NOMO-1 treated with DMSO at 0.1 percent for 48 hours (cell line): ENCODE measurements around the gene PER3.

ENCODE experiments used
- DNase-seq: peaks from one replicate; lab custom pipeline; 2025; ENCODE audit not compliant: unreplicated experiment; lab: John Stamatoyannopoulos, UW

PER3 gene

DNA sequence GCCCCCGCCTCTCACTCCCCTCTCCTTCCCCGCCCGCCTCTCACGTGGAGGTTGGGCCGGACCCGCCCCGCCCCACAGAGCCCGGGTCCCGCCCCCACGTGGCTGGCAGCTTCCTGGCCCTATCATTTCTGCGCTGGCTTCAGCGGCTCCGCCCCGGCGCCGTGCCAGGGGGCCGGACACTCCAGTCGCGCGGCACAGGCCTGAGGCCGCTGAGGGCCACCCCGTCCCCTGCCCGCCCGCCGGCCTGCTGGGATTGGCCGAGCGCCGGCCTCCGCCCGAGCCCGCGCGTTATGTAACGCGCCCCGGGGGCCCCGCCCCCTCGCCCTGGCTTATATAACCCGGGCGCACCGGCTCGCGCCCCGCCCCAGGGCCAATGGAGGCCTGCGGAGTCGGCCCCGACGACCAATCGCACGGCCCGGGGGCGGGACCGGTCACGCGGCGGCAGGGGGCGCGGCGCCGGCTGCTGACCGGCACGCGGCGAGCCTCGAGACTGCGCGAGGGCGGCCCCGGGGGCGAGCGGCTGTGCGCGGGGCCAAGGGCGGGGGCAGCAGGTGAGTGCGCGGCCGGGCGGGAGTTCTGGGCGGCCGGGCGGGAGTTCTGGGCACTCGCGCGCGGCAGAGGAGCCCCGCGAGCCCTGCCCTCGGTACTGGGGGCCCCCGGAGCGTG, at the start of gene PER3:
TSS of gene PER3 (plus strand) at position 466 of the 666 bp plus-strand sequence. CDS start 587 bp downstream, outside the sequence.
- peak; percentile 83 for DNase-seq

DNA sequence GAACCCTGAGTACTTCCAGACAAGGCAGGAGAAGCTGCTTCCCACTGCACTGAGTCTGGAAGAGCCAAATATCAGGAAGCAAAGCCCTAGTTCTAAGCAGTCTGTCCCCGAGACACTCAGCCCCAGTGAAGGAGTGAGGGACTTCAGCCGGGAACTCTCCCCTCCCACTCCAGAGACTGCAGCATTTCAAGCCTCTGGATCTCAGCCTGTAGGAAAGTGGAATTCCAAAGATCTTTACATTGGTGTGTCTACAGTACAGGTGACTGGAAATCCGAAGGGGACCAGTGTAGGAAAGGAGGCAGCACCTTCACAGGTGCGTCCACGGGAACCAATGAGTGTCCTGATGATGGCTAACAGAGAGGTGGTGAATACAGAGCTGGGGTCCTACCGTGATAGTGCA, 46.0 kb upstream of the PER3 start:
- DNase-seq, result no peak

DNA sequence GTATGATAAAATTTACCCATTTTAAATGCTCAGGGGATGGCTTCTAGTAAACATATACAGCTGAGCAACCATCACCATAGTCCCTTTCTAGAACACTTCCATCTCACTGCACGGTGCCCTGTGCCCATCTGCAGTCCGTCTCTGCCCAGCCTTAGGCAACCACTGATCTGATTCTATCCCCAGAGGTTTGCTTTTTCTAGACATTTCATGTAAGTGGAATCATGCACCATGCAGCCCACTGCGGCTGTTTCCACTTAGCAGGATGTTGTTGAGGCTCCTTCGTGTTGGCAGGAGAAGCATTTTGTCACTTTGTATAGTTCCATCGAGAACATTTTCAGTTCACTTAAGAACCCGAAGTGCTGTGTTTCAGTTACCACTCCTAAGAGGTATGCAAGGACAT, 40.7 kb upstream of the PER3 start:
- no peak for DNase-seq

DNA sequence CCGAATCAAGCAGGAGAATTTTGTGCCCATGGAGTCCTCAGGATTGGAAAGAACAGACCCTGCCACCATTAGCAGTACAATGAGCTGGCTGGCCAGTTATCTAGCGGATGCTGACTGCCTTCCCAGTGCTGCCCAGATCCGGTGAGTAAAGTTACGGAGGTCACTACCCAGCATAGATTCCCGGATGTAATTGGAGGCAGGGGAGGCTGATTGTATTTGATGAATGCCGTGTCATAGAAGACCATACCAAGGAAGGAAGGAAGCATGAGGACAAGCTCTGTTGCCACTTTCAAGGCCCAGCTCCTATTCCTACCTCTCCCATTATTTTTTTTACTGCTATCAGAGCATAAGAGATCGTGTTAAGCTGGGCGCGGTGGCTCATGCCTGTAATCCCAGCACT, 39.2 kb upstream of the PER3 start:
- no peak for DNase-seq

DNA sequence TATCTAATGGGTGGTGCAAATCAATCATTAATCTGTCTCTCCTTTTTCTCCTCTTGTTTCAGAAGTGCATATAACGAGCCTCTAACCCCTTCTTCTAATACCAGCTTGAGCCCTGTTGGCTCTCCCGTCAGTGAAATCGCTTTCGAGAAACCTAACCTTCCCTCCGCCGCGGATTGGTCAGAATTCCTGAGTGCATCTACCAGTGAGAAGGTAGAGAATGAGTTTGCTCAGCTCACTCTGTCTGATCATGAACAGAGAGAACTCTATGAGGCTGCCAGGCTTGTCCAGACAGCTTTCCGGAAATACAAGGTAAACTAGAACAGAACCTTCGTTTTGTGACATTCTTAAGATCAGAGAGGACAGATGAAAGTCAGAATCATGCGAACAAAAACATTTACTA, 38.3 kb upstream of the PER3 start:
- no peak for DNase-seq

DNA sequence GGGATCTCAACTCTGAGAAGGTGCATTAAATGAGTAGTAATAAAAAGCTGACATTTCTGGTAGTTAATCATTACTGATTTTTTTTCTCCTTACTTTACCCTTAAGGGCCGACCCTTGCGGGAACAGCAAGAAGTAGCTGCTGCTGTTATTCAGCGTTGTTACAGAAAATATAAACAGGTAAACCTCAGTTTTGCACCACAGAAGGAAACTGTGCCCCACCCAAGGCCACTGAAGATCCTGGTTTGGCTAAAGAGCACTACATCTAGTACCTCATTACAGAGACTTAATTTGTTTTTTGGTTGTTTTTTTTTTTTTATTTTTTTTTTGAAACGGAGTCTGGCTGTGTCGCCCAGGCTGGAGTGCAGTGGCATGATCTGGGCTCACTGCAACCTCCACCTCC, 36.5 kb upstream of the PER3 start:
- no peak for DNase-seq

DNA sequence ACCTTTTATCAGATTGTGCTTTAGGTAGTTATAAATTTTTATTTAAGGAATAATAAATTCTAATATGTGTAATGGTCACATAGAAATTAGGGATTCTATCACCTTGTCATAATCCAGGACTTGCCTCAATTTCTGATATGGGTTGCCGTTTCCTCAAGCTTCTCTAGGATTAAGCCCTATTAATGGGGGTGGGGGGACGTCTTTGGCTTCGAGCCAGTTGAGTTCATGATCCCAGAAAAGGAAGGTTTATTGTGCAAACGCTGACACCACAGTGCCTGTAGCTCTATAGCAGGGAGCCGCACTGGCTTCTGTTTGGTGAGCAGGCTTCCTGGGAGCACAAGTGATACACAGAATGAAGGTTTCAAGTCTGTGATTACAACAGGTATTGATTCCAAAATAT, 35.0 kb upstream of the PER3 start:
- DNase-seq, result no peak

DNA sequence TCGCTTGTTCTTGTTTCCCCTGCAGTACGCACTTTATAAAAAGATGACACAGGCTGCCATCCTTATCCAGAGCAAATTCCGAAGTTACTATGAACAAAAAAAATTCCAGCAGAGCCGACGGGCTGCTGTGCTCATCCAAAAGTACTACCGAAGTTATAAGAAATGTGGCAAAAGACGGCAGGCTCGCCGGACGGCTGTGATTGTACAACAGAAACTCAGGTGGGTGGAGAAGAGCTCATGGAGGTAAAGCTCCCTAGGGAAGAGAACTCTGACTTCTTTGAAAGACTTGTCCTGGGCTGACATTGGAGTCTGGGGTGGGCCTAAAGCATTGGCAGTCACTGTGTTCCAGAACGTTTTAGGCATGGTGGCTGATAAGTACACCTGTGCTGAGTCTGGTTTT, 32.9 kb upstream of the PER3 start:
- no peak for DNase-seq

DNA sequence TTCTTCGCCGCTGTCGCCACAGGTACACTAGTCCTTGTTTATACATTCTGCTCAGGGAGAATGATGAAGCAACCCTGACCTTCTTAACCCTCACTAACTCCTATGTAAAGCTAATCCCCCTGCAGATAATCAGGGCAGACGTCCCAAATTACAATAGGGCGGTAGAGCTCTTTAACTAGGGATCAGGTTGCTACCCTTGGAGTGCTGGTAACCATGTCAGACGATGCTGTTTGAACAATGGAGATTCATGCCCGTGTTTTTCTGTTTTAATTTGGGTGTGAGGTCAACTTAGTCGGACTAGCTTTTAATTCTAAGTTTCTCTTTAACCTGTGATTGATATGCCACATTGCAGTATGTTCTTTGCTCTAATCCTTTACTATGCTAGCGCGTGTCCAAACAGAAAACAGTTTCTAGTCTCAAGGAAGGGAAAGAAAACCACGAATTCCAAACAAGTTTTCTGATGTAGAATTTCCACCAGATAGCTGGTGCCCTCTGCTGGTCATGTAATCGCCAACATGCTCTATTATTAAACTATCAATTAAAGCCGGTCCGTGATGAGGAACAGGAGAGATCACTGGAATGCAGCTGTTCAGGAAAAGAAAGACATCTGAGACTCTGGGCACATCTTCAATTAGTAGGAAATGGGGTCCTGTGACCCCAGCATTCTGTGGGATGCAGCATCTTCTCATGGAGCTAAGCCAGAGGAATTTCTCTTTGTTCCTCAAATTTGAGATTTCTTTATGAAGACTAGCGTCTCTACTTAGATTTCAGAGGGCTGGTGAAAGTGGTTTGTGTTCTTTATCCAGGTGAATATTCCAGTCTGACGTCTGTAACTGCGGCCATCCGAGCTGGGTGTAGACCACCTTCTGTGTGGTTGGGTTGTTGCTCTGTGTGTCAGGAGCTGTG, 31.3 kb upstream of the PER3 start:
- DNase-seq, result peak; percentile 20

DNA sequence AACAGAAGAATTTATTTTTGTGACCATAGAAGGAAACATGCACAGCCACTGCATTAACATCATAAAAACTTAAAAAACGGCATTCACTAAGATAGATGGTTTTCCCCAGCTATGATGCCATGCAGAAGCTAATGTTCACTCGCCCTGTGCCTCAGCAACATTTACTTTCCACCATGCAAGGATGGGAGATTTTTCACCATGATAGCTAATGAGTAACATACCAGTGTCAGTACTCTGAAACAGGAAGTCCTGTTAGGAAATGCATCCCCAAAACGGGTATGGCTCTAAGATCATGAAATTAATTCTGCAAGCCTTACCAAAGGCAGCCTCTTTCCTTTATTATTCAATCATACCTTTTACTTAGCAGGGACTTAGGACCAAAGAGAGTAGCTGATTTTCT, 30.4 kb upstream of the PER3 start:
- DNase-seq, result peak; percentile 24

DNA sequence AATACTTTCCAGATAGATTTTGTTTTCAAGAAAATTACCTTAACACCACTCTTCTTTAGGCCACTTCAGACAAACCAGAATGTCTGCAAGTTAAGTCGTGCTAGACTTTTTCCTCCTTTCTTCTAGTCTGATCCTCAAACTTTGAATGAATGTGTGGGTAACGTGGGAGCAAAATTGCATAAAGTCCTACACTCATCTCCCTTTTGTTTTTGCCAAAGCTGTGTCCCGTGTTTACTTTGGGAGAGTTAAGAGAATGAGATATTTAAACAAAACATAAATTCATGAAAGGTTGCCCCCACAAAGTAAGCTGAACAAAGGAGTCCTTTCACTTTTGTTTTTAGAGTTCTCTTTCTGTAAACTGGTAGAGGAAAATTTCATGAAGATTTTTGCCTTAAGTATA, 29.9 kb upstream of the PER3 start:
- no peak for DNase-seq

DNA sequence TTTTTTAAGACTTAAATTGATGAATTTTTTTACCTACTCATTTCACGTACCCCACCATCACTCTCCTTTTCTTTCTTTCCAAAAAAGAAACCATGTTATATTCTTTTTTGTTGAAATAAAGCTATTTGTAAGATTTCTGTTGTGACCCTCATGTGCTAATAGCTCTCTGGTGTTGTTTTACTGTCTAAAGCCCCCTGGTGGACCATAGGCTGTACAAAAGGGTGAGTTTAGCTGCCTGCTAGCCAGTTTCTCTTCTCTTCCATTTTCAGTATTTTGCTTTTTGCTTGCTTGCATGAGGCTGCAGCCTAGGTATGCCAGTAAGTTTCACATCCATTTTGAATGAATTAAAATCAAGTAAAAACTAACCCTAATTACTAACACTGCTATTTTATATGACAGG, 28.6 kb upstream of the PER3 start:
- no peak for DNase-seq

DNA sequence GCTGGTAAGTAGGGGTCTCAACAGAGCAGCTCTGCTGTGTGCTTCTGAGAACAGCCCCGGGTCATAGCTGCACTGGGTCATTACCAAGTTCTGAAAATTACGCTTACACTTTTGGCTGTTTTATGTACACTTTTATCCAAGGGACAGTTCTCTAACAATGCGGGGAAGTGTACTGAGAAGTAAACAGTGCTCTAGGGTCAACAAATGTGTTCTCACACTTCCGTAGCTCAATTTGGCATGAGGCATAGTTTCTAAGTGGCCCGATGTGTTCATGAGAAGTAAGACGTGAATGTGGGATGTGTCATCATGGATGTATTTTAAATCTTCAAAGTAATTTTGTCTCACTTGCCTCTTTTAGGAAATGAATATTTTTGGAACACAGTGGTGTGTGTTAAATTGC, 23.8 kb upstream of the PER3 start:
- DNase-seq, result no peak

DNA sequence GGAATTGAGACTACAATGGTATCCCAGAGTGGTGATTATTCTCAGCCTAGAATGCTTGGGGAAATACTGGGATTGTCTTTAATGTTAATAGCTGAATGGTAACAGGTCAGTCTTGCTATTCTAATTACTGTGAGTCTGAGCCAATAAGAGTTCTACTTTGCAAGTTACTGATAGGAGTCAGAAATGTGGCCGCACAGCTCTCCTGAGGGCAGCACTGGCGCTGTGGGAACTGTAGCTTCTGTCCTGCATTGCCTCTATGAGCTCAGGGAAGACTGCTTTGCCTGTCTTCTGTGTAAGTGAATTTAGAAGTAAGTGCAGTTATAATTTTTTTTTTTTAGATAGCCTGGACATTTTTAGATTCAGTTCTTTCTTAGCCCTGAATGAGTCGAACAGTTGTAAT, 23.0 kb upstream of the PER3 start:
- DNase-seq, result no peak

DNA sequence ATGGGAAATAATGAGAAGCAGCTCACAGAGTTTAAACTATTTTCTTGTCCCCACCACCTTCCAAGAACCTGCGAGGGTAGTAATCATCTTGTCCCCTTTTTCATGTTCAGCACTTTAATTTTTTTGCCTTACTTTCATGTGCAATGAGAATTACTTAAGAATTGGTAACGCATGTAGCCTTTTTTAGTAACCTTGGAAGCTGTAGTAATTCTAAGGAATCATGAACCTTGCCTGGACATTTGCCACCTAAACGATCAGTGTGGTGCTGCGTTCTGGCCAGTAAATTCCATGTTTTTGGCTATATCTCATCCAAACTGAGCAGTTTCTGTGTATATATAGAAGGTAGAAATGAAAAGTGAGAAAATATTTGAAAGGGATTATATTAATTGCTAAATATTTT, 16.9 kb upstream of the PER3 start:
- DNase-seq, result no peak

DNA sequence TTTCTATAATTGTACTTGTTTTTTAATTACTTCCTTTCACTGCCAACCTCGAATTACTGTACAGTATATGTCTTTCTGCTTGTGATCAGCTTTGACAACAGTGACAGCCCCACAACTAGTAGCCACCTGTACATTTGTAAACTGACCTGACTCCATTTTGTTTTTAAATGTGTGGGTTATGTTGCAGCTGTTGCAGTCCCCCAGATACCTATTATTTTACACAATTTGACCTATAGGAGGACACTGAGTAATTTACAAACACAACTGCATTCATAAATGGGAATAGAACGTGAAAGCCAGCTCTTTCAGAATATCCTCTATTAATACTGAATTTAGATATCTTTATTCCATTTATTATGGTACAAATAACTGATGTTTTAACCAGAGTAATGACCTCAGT, 15.5 kb upstream of the PER3 start:
- no peak for DNase-seq

DNA sequence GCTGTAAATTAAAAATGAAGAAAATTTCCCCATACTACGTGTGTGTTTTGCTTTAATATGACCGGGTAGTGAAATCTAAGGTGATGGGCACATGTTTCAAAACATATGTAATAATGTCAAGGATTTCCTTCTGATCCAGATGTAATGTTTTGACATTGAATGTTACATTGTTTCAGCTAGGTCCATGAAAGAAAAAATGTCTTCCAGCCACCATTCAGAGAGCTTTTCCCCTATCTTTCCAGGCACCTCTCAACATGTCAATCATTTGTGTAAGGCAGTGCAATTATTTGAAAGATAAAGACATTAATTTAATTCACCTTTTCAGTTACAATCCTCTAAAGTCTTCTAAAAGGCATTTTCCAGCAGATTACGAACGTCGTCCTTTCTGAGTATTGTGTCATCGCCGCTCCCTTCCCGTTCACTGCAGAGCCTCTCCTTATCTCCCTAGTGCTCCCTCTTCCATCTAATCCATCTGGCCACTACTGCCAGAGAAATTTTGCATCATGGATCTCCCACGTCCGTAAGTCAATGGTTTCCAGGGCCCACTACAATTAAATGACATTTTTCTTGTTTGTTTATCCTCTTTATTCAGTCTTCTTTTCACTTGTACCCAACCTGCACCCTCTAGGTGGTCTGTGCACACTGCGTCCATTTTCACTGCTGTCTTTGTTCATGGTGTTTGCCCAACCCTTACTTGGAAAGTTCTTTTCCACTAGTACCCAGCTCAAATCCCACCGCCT, 14.2 kb upstream of the PER3 start:
- DNase-seq, result no peak

DNA sequence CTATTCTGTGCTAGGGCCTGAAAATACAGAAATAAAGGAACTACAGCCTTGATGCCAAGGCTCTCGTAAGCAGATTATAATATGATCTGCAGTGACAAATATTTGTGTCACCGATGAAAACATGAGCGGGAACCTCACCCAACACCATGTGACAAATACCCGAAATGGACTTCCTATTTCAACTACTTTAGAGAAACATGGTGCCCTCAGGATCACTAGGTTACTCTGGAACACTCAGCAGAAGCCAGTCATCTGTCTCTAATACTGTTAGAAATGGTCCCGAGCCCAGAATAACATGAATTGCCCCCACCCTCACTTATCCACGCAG, 13.5 kb upstream of the PER3 start:
- DNase-seq, result peak; percentile 43

DNA sequence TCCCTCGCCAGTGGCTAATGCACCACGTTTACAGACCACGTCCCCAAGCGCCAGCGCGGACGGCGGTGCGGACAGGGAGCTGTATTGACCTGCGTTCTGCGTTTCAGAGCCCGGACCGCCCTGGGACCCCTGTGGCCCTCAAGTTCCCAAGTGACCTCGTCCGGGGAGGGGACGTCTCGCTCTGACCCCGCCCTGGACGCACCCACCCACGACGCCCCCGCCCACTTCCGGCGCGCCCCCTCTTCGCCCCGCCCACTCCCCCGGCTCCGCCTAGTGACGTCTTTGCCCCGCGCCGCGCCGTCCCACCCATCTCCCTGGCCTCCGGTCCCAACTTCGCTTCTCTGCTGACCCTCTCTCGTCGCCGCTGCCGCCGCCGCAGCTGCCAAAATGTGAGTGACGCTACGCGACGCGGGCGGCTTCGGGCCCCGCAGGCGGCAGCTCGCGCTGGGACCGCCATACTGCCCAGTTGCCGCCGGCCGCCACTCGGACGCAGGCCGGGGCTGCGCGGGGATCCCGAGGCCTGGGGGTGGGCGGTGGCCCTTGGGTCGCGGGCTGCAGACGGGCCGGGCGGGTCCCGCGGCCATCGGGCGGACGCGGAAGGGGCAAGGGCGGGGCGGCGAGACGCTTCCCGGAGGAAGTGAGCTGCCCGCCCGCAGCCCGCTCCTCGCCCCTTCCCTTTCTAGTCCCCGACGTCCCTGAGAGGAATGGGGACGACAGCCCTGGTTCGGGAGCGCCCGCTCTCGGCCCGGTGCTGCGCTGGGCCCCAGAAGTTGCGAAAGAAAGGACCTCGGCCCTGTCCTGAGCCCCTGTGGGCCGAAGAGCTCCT, 12.9 kb upstream of the PER3 start, which contains the start of gene VAMP3:
TSS of gene VAMP3 (plus strand) at position 300 of the 826 bp plus-strand sequence. CDS start at position 388, 88 bp downstream.
- DNase-seq, result peak; percentile 70

DNA sequence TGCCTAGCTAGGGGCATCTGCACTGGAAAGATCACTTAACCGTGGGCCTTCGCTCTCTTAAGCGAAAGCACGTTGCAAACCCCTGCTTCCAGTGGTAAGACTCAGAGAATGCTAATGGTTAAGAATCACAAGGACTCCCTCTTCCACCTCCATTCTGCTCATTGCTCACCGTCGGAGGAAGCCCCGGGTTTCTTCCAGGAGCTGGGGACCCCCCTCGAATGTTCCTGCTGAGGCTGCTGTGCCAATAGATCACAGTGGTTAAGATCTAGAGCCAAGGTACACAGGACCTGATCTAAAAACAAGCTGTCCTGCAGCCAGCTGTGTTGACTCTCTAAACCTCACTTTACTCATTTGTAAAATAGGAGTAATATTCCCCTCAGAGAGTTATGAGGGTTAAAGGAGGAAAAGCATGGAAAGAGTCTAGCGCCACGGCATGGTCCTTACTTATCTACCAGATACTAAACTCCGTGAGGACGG, 12.2 kb upstream of the PER3 start:
- DNase-seq, result no peak

DNA sequence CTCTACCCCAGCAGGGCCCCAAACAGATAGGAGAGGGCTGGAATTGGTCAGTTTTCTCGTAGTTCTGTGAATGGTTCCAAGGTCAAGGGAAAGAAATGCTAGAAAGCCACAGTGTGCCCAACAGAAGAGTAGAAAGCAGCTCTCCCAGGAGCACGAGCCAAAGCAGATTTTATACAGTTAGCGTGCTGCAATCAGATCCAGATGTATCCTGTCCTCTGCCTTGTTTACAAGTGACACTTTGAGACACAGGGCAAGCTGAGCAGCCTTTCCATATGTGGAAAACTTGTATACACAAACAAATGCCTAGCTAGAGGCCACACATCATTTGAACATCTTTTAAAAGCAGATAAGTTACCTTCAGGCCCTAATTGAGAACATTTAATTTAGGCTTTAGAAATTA, 6.5 kb upstream of the PER3 start:
- DNase-seq, result no peak
